Measurements from ENCODE around the gene ADGRB3. TPM values are rescaled to one million over a fixed set of nuclear protein-coding genes. Genes with fewer than 3 reads are reported as not detected.

The ADGRB3 gene
- total and polyA plus RNA-seq, 8 donors: 0.19 to 16.0 (median 0.61) TPM; not detected in 1

- no peak for DNase-seq
- TF ChIP-seq POLR2A (IDR thresholded peaks at IDR 0.05): no peak
- TF ChIP-seq CTCF (IDR thresholded peaks at IDR 0.05): no peak
- no peak for TF ChIP-seq POLR2AphosphoS5 (IDR thresholded peaks at IDR 0.05)
- TF ChIP-seq EP300 (IDR thresholded peaks at IDR 0.05): no peak
- WGBS, 5 donors: 34 to 55% (median 44%) methylated on average over 2 of the region's 2 CpGs
- intact Hi-C loops (cut with DNase I; ENCODE audit: low total_unique reads): no loop called here
- H3K27ac ChIP-seq: no peak overlapping the region
- H3K36me3 ChIP-seq: no peaks in the 10 kb centered on the region
- H3K27me3 ChIP-seq: no peaks in the 10 kb centered on the region
- no peaks in the 10 kb centered on the region for H3K4me1 ChIP-seq
- peaks cover 0 to 6% (median 0%) of the 10 kb centered on the region in 4 donors for H3K9me3 ChIP-seq
- no peak overlapping the region for H3K4me3 ChIP-seq
Observed at GRCh38 chr6:69128411-69128810, 493.3 kb downstream of the ADGRB3 start.

GRCh38 chr6:69129046-69129445 lies 494.0 kb downstream of the ADGRB3 start:
- Histone ChIP-seq H3K27me3 (no peaks in the 10 kb centered on the region), H3K27ac (no peak overlapping the region), H3K4me3 (no peak overlapping the region), H3K4me1 (no peaks in the 10 kb centered on the region), H3K36me3 (no peaks in the 10 kb centered on the region), H3K9me3 (peaks cover 0 to 6% (median 0%) of the 10 kb centered on the region in 4 donors)
- intact Hi-C loops (cut with DNase I; ENCODE audit: low total_unique reads): no loop called here
- WGBS, 5 donors: 48 to 69% (median 64%) methylated on average over 1 of the region's 1 CpG
- no peak for TF ChIP-seq EP300 (IDR thresholded peaks at IDR 0.05)
- no peak for DNase-seq

- TF ChIP-seq CTCF (IDR thresholded peaks at IDR 0.05): no peak
- TF ChIP-seq POLR2AphosphoS5 (IDR thresholded peaks at IDR 0.05): no peak
- TF ChIP-seq POLR2A (IDR thresholded peaks at IDR 0.05): no peak
- TF ChIP-seq EP300 (IDR thresholded peaks at IDR 0.05): no peak
- Histone ChIP-seq H3K36me3 (no peaks in the 10 kb centered on the region), H3K27ac (no peak overlapping the region), H3K4me1 (no peaks in the 10 kb centered on the region), H3K9me3 (no peaks in the 10 kb centered on the region), H3K27me3 (no peaks in the 10 kb centered on the region), H3K4me3 (no peak overlapping the region)
- 50 to 83% (median 64%) methylated on average over 1 of the region's 1 CpG for WGBS, 5 donors
- intact Hi-C loops (cut with DNase I; ENCODE audit: low total_unique reads): no loop called here
- no peak for DNase-seq
Observed at GRCh38 chr6:69135927-69136326, 500.8 kb downstream of the ADGRB3 start.

- no peak for TF ChIP-seq CTCF (IDR thresholded peaks at IDR 0.05)
- Histone ChIP-seq H3K36me3 (no peaks in the 10 kb centered on the region), H3K27me3 (no peaks in the 10 kb centered on the region), H3K9me3 (peaks cover 0 to 5% (median 0%) of the 10 kb centered on the region in 4 donors), H3K4me1 (no peaks in the 10 kb centered on the region), H3K27ac (no peak overlapping the region), H3K4me3 (no peak overlapping the region)
- intact Hi-C loops (cut with DNase I; ENCODE audit: low total_unique reads): no loop called here
- DNase-seq: no peak
Observed at GRCh38 chr6:69138148-69138547, 503.1 kb downstream of the ADGRB3 start.

- WGBS, 5 donors: 81 to 96% (median 89%) methylated on average over 4 of the region's 4 CpGs
- no peaks in the 10 kb centered on the region for H3K36me3 ChIP-seq
- H3K4me1 ChIP-seq: no peaks in the 10 kb centered on the region
- H3K9me3 ChIP-seq: peaks cover 0 to 5% (median 0%) of the 10 kb centered on the region in 4 donors
- no peak for DNase-seq
- intact Hi-C loops (cut with DNase I; ENCODE audit: low total_unique reads): no loop called here
- no peak overlapping the region for H3K4me3 ChIP-seq
- H3K27me3 ChIP-seq: no peaks in the 10 kb centered on the region
- no peak overlapping the region for H3K27ac ChIP-seq
- TF ChIP-seq POLR2AphosphoS5 (IDR thresholded peaks at IDR 0.05) (no peak), CTCF (IDR thresholded peaks at IDR 0.05) (no peak), POLR2A (IDR thresholded peaks at IDR 0.05) (no peak), EP300 (IDR thresholded peaks at IDR 0.05) (no peak)
Observed at GRCh38 chr6:69138893-69139494, 503.9 kb downstream of the ADGRB3 start.
